Sigmoid colon (tissue), 7 donors: ENCODE data around the gene TEAD4. TPM values are rescaled to one million over a fixed set of nuclear protein-coding genes. Genes with fewer than 3 reads are reported as not detected.
A peak's percentile ranks its signal among the peaks of the same experiment; 100 is the strongest.

Experiments
- DNase-seq: peaks from one replicate; pipeline ENCODE4 v3.0.0-alpha.2; 2019
- H3K27ac ChIP-seq, 4 donors: fragments of 200-600 bp; sonication (generic); one replicate each; pipeline ENCODE4 v1.5.1; 2016 to 2019; ENCODE audit warnings: mild to moderate bottlenecking in 1 of 4
- H3K27me3 ChIP-seq, 3 donors: fragments of 200-600 bp; sonication (generic); one replicate each; pipeline ENCODE4 v1.5.1; 2019; ENCODE audit warnings: mild to moderate bottlenecking in 1 of 3
- H3K36me3 ChIP-seq, 4 donors: fragments of 200-600 bp; sonication (generic); one replicate each; pipeline ENCODE4 v1.5.1; 2016 to 2019
- H3K4me1 ChIP-seq, 4 donors: fragments of 200-600 bp; sonication (generic); one replicate each; pipeline ENCODE4 v1.5.1; 2017 to 2019
- H3K4me3 ChIP-seq, 4 donors: fragments of 200-600 bp; sonication (generic); one replicate each; pipeline ENCODE4 v1.5.1; 2017 to 2019; ENCODE audit warnings: mild to moderate bottlenecking in 2 of 4, moderate library complexity in 1 of 4
- H3K9me3 ChIP-seq, 4 donors: fragments of 200-600 bp in 3 of 4; sonication (generic) in 3 of 4; one replicate each; pipeline versions ENCODE4 v1.5.1 to v1.6.1; 2013 to 2019
- CTCF ChIP-seq, 4 experiments: fragments of 450-650 bp in 3 of 4; fragments of 200-600 bp in 1 of 4; IDR thresholded peaks; one replicate each; pipeline ENCODE4 v1.5.1; 2016 to 2019; ENCODE audit warnings: antibody characterized with exemption in 4 of 4, mild to moderate bottlenecking in 3 of 4, moderate library complexity in 2 of 4
- EP300 ChIP-seq, 4 donors: sonication (generic); formaldehyde crosslinking; IDR thresholded peaks; one replicate each; pipeline ENCODE4 v1.6.1; 2017; ENCODE audit warnings: antibody characterized with exemption in 4 of 4
- POLR2A ChIP-seq, 2 donors: fragments of 450-650 bp; IDR thresholded peaks; one replicate each; pipeline ENCODE4 v1.6.1; 2016; ENCODE audit warnings: antibody characterized with exemption in 2 of 2, mild to moderate bottlenecking in 2 of 2, moderate library complexity in 2 of 2
- POLR2AphosphoS5 ChIP-seq, 4 donors: sonication (generic); formaldehyde crosslinking; IDR thresholded peaks; one replicate each; pipeline ENCODE4 v1.6.1; 2017; ENCODE audit warnings: antibody characterized with exemption in 4 of 4
- WGBS, 2 donors: extraction: QIAGEN DNeasy Blood & Tissue Kit; methylation state at CpG; one replicate each; pipeline ENCODE4 v1.1.7; 2013; 5-methylcytosine and 5-hydroxymethylcytosine counted together
- intact Hi-C: fragments of 100-400 bp; cut with DNase I; formaldehyde crosslinking; loops from one replicate; pipeline ENCODE4 v1.15.1; 2023
- polyA plus RNA-seq, 3 donors: library from polyadenylated mRNA; stranded (reverse); fragments of 200-250 nt; gene quantifications; one replicate each; pipeline ENCODE4 v1.2.3, GENCODE V29; 2013
- total RNA-seq, 4 donors: library from RNA; depleted of rRNA; stranded (reverse); fragments of >200 nt; gene quantifications; one replicate each; pipeline ENCODE4 v1.1.0, GENCODE V29; 2016
- donor health status: healthy with polysubstance abuse.
- donor health status: Bipolar disorder and iron deficiency.
- donor health status: healthy.

The TEAD4 gene
- total and polyA plus RNA-seq, 7 donors: 1.6 to 31.2 (median 3.8) TPM

GRCh38 chr12:3071710-3072109 is 112.5 kb downstream of the TEAD4 start:
- no peaks in the 10 kb centered on the region for H3K9me3 ChIP-seq
- DNase-seq: no peak
- no peaks in the 10 kb centered on the region for H3K27me3 ChIP-seq
- no peak overlapping the region for H3K27ac ChIP-seq
- no peaks in the 10 kb centered on the region for H3K36me3 ChIP-seq
- no peak for TF ChIP-seq POLR2A (IDR thresholded peaks at IDR 0.05)
- no peak for TF ChIP-seq POLR2AphosphoS5 (IDR thresholded peaks at IDR 0.05)
- TF ChIP-seq EP300 (IDR thresholded peaks at IDR 0.05): no peak
- TF ChIP-seq CTCF (IDR thresholded peaks at IDR 0.05): no peak
- H3K4me1 ChIP-seq: peaks cover 0 to 34% (median 26%) of the 10 kb centered on the region in 4 donors
- 94 to 96% methylated on average over 25 of the region's 25 CpGs for WGBS, 2 donors
- no peak overlapping the region for H3K4me3 ChIP-seq
- intact Hi-C loops: loop anchor here (10.0 kb wide), 1 partner anchor 1203 kb away; the partner anchor contains the start of gene CCND2

GRCh38 chr12:3073438-3074250 is 114.4 kb downstream of the TEAD4 start:
- H3K36me3 ChIP-seq: no peaks in the 10 kb centered on the region
- WGBS, 2 donors: 13 to 15% methylated on average over 13 of the region's 13 CpGs
- TF ChIP-seq EP300 (IDR thresholded peaks at IDR 0.05) (no peak), POLR2A (IDR thresholded peaks at IDR 0.05) (no peak), POLR2AphosphoS5 (IDR thresholded peaks at IDR 0.05) (peak in 1 of 4 donors; percentile 22), CTCF (IDR thresholded peaks at IDR 0.05) (peak; percentile 78 to 96 (median 92))
- H3K27me3 ChIP-seq: no peaks in the 10 kb centered on the region
- peak; percentile 89 for DNase-seq
- H3K4me1 ChIP-seq: peaks cover 0 to 42% (median 35%) of the 10 kb centered on the region in 4 donors
- no peak overlapping the region for H3K4me3 ChIP-seq
- intact Hi-C loops: loop anchor here (1.0 to 10.0 kb wide), 3 partner anchors 129 to 1201 kb away; partner anchors contain the start of gene CCND2
- H3K27ac ChIP-seq: peak overlapping the region in 2 of 4 donors; percentile 15 to 41
- H3K9me3 ChIP-seq: no peaks in the 10 kb centered on the region

GRCh38 chr12:3075315-3075714 is 116.1 kb downstream of the TEAD4 start:
- Histone ChIP-seq H3K36me3 (no peaks in the 10 kb centered on the region), H3K4me3 (no peak overlapping the region), H3K27ac (peak overlapping the region in 1 of 4 donors; percentile 95), H3K4me1 (peaks cover 0 to 31% (median 29%) of the 10 kb centered on the region in 4 donors), H3K27me3 (no peaks in the 10 kb centered on the region), H3K9me3 (no peaks in the 10 kb centered on the region)
- intact Hi-C loops: loop anchor here (2.0 to 10.0 kb wide), 3 partner anchors 62 to 1199 kb away; partner anchors contain the start of gene CCND2
- DNase-seq: no peak
- 95 to 96% methylated on average over 6 of the region's 6 CpGs for WGBS, 2 donors
- TF ChIP-seq POLR2AphosphoS5 (IDR thresholded peaks at IDR 0.05): no peak
- no peak for TF ChIP-seq CTCF (IDR thresholded peaks at IDR 0.05)
- TF ChIP-seq EP300 (IDR thresholded peaks at IDR 0.05): no peak
- no peak for TF ChIP-seq POLR2A (IDR thresholded peaks at IDR 0.05)

GRCh38 chr12:3076730-3077571 is 117.8 kb downstream of the TEAD4 start, which contains the start of gene TSPAN9:
TSPAN9 (plus strand) TSS chr12:3077379; CDS start chr12:3201194, 123,815 bp downstream.
- intact Hi-C loops: loop anchor here (5.0 to 10.0 kb wide), 2 partner anchors 60 to 1198 kb away; partner anchors contain the start of gene CCND2
- DNase-seq: peak; percentile 93

More at GRCh38 chr12:3076730-3077571, 117.8 kb downstream of the TEAD4 start, which contains the start of gene TSPAN9:
- peaks cover 0 to 31% (median 29%) of the 10 kb centered on the region in 4 donors for H3K4me1 ChIP-seq
- peak within 1 kb of the TSS; percentile 88 to 95 (median 94) for H3K27ac ChIP-seq
- no peaks in the 10 kb centered on the region for H3K9me3 ChIP-seq
- 1 to 2% methylated on average over 93 to 95 of the region's 95 CpGs for WGBS, 2 donors
- no peaks in the 10 kb centered on the region for H3K27me3 ChIP-seq
- TF ChIP-seq POLR2AphosphoS5 (IDR thresholded peaks at IDR 0.05) (peak; percentile 45 to 73 (median 71)), EP300 (IDR thresholded peaks at IDR 0.05) (no peak)
- no peaks in the 10 kb centered on the region for H3K36me3 ChIP-seq
- peak within 1 kb of the TSS; percentile 81 to 97 (median 90) for H3K4me3 ChIP-seq
